ENCODE results near the gene PSMB2.
A peak's percentile ranks its signal among the peaks of the same experiment; 100 is the strongest.

Gene PSMB2

DNA sequence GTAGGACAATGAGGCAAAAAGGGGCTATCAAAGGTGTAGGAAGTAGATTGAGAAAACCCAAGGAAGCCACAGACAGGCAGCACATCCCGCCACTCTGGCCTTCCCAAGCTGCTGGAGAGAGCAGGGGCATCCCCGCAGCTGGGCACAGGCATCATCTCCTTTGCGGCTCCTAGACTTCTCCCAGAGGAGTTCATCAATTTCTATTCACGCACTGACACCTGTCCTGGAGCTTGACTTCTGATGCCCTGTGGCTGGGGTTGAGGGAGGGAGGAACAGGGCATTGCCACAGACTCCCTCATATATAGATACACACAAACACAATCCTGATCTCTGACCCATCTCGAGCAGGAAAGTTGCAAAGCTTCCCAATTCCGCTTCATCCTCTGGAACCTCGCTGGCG is 70.1 kb downstream of the PSMB2 start:
- no peak overlapping the region for H3K4me3 ChIP-seq (replicated peaks; ENCODE audit: insufficient read depth, low read length)
- H3K27me3 ChIP-seq (ENCODE audit: insufficient read depth, poor library complexity, severe bottlenecking), result no peaks in the 10 kb centered on the region
- TF ChIP-seq POLR2AphosphoS5 (IDR thresholded peaks at IDR 0.05; ENCODE audit: low read depth) (no peak), SPI1 (IDR thresholded peaks at IDR 0.05; ENCODE audit: borderline replicate concordance, low read depth) (no peak), CTCF (IDR thresholded peaks at IDR 0.05; ENCODE audit: insufficient read depth, low read length) (no peak), GABPA (IDR thresholded peaks at IDR 0.05; ENCODE audit: low read depth) (no peak)
- TF ChIP-seq, protein P1, sequence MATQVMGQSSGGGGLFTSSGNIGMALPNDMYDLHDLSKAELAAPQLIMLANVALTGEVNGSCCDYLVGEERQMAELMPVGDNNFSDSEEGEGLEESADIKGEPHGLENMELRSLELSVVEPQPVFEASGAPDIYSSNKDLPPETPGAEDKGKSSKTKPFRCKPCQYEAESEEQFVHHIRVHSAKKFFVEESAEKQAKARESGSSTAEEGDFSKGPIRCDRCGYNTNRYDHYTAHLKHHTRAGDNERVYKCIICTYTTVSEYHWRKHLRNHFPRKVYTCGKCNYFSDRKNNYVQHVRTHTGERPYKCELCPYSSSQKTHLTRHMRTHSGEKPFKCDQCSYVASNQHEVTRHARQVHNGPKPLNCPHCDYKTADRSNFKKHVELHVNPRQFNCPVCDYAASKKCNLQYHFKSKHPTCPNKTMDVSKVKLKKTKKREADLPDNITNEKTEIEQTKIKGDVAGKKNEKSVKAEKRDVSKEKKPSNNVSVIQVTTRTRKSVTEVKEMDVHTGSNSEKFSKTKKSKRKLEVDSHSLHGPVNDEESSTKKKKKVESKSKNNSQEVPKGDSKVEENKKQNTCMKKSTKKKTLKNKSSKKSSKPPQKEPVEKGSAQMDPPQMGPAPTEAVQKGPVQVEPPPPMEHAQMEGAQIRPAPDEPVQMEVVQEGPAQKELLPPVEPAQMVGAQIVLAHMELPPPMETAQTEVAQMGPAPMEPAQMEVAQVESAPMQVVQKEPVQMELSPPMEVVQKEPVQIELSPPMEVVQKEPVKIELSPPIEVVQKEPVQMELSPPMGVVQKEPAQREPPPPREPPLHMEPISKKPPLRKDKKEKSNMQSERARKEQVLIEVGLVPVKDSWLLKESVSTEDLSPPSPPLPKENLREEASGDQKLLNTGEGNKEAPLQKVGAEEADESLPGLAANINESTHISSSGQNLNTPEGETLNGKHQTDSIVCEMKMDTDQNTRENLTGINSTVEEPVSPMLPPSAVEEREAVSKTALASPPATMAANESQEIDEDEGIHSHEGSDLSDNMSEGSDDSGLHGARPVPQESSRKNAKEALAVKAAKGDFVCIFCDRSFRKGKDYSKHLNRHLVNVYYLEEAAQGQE (IDR thresholded peaks at IDR 0.05; ENCODE audit: insufficient replicate concordance, low read depth), result no peak
- no peak overlapping the region for H3K27ac ChIP-seq (replicated peaks)
- no peak for DNase-seq (ENCODE audit: low read depth in 1 of 2, low spot score in 1 of 2)

GRCh38 chr1:35570589-35571137 is 70.7 kb downstream of the PSMB2 start:
- no peak for DNase-seq (ENCODE audit: low read depth in 1 of 2, low spot score in 1 of 2)
- H3K4me3 ChIP-seq (replicated peaks; ENCODE audit: insufficient read depth, low read length), result no peak overlapping the region
- no peak for TF ChIP-seq CTCF (IDR thresholded peaks at IDR 0.05; ENCODE audit: insufficient read depth, low read length)
- no peak for TF ChIP-seq GABPA (IDR thresholded peaks at IDR 0.05; ENCODE audit: low read depth)
- no peak overlapping the region for H3K27ac ChIP-seq (replicated peaks)
- H3K27me3 ChIP-seq (ENCODE audit: insufficient read depth, poor library complexity, severe bottlenecking), result no peaks in the 10 kb centered on the region

DNA sequence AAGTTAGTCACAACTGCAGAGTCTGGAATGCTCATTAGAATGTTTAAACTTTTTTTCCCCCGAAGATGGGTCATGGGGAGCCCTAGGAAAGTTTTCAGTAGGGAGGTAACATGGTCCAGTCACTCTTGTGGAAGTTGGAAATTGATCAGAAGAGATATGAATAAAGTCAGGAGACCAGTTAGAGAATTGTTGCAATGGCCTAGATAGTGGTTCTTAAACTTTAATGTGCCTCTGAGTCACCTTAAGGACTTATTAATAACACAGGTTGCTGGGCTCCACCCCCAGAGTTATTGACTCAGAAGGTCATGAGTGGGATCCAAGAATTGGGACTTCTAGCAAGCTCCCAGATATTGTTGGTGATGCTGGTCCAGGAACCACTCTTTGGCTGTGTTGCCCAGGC is 71.4 kb downstream of the PSMB2 start:
- Histone ChIP-seq H3K4me3 (replicated peaks; ENCODE audit: insufficient read depth, low read length) (no peak overlapping the region), H3K27ac (replicated peaks) (no peak overlapping the region), H3K27me3 (ENCODE audit: insufficient read depth, poor library complexity, severe bottlenecking) (no peaks in the 10 kb centered on the region)
- DNase-seq (ENCODE audit: low read depth in 1 of 2, low spot score in 1 of 2), result no peak
- TF ChIP-seq GABPA (IDR thresholded peaks at IDR 0.05; ENCODE audit: low read depth) (no peak), SPI1 (IDR thresholded peaks at IDR 0.05; ENCODE audit: borderline replicate concordance, low read depth) (no peak), CTCF (IDR thresholded peaks at IDR 0.05; ENCODE audit: insufficient read depth, low read length) (no peak), POLR2AphosphoS5 (IDR thresholded peaks at IDR 0.05; ENCODE audit: low read depth) (no peak)
- TF ChIP-seq, protein P1 (IDR thresholded peaks at IDR 0.05; ENCODE audit: insufficient replicate concordance, low read depth), result no peak

DNA sequence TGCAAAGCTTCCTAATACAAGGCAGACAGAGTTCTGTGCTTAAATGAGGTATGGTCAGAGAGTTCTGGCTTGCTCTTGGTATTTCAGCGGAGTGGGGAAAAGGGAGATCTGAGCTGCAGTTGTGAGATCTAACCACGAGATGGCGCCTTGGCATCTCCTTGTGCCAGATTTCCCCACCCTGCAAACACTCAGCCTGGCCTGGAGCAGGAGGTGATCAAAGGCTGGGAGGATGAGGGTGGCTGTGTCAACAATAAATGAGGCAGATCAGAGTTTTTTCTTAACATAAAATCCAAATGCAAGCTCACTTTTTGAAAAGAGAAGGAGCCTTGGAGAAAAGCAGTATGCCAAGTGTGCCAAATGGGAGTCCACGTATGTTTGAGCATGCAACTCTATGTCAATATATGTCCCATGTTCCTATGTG is 72.3 kb downstream of the PSMB2 start:
- no peak for TF ChIP-seq SPI1 (IDR thresholded peaks at IDR 0.05; ENCODE audit: borderline replicate concordance, low read depth)
- TF ChIP-seq POLR2AphosphoS5 (IDR thresholded peaks at IDR 0.05; ENCODE audit: low read depth), result no peak
- peak; percentile 85 for TF ChIP-seq CTCF (IDR thresholded peaks at IDR 0.05; ENCODE audit: insufficient read depth, low read length)
- TF ChIP-seq, protein P1 (IDR thresholded peaks at IDR 0.05; ENCODE audit: insufficient replicate concordance, low read depth), result no peak
- no peak for TF ChIP-seq GABPA (IDR thresholded peaks at IDR 0.05; ENCODE audit: low read depth)
- Histone ChIP-seq H3K27ac (replicated peaks) (no peak overlapping the region), H3K4me3 (replicated peaks; ENCODE audit: insufficient read depth, low read length) (no peak overlapping the region), H3K27me3 (ENCODE audit: insufficient read depth, poor library complexity, severe bottlenecking) (no peaks in the 10 kb centered on the region)
- DNase-seq (ENCODE audit: low read depth in 1 of 2, low spot score in 1 of 2), result peak; percentile 34 to 65

Measured in HL-60 (cell line).